Measurements from ENCODE around the gene TRPV4. TPM values are rescaled to one million over a fixed set of nuclear protein-coding genes. Genes with fewer than 3 reads are reported as not detected.

TRPV4 gene
- total RNA-seq, 5 donors from 2014 or later (not counting 1 experiment from before 2014, with no cell fraction given) = not detected

- ChIA-PET CTCF (no interaction called here), POLR2A (no interaction called here)
- Histone ChIP-seq H3K27me3 (replicated peaks in 1 of 2; ENCODE audit: control insufficient read depth in 2 of 2, extremely low read depth in 1 of 2, insufficient read depth in 2 of 2, low read length in 1 of 2) (peaks cover 0 to 66% of the 10 kb centered on the region in 2 experiments), H3K36me3 (ENCODE audit: control insufficient read depth in 2 of 2, extremely low read depth in 1 of 2, insufficient read depth in 1 of 2, low read length in 1 of 2) (no peaks in the 10 kb centered on the region), H3K27ac (ENCODE audit: low read length) (no peak overlapping the region), H3K9me3 (no peaks in the 10 kb centered on the region), H3K4me3 (ENCODE audit: control insufficient read depth in 1 of 2, extremely low read depth in 1 of 2, low read length in 1 of 2) (no peak overlapping the region), H3K4me1 (ENCODE audit: control insufficient read depth in 1 of 2, extremely low read depth in 1 of 2, insufficient read depth in 2 of 2, low read length in 2 of 2) (no peaks in the 10 kb centered on the region)
- Mint-ChIP-seq H3K4me1 (no peaks in the 10 kb centered on the region), H3K4me3 (no peak overlapping the region), H3K27me3 (peaks cover 22 to 35% of the 10 kb centered on the region in 2 donors), H3K9me3 (no peaks in the 10 kb centered on the region), H3K36me3 (no peaks in the 10 kb centered on the region), H3K27ac (no peak overlapping the region)
- ATAC-seq (replicated peaks in 1 of 4) (no peak), DNase-seq (no peak)
- 42% methylated on average over 6 of the region's 12 CpGs for WGBS (ENCODE audit: insufficient coverage)
Measured at GRCh38 chr12:109735051-109735521, 98.1 kb downstream of the TRPV4 start.

- Mint-ChIP-seq H3K36me3 (no peaks in the 10 kb centered on the region), H3K27me3 (peaks cover 22 to 35% of the 10 kb centered on the region in 2 donors), H3K27ac (no peak overlapping the region), H3K4me1 (no peaks in the 10 kb centered on the region), H3K9me3 (no peaks in the 10 kb centered on the region), H3K4me3 (no peak overlapping the region)
- H3K27me3 ChIP-seq (replicated peaks in 1 of 2; ENCODE audit: control insufficient read depth in 2 of 2, extremely low read depth in 1 of 2, insufficient read depth in 2 of 2, low read length in 1 of 2) = peaks cover 0 to 61% of the 10 kb centered on the region in 2 experiments
- no peaks in the 10 kb centered on the region for H3K4me1 ChIP-seq (ENCODE audit: control insufficient read depth in 1 of 2, extremely low read depth in 1 of 2, insufficient read depth in 2 of 2, low read length in 2 of 2)
- WGBS (ENCODE audit: insufficient coverage) = 25% methylated on average over 8 of the region's 22 CpGs
- H3K9me3 ChIP-seq = no peaks in the 10 kb centered on the region
- ChIA-PET CTCF (interaction anchor here in 1 of 2 donors (0.6 kb wide), 1 partner anchor 20 kb away, joined by 5 read pairs; no protein-coding TSS in a partner anchor), POLR2A (no interaction called here)
- H3K36me3 ChIP-seq (ENCODE audit: control insufficient read depth in 2 of 2, extremely low read depth in 1 of 2, insufficient read depth in 1 of 2, low read length in 1 of 2) = no peaks in the 10 kb centered on the region
- DNase-seq = no peak
- no peak for ATAC-seq (replicated peaks in 1 of 4)
- H3K27ac ChIP-seq (ENCODE audit: low read length) = no peak overlapping the region
- H3K4me3 ChIP-seq (ENCODE audit: control insufficient read depth in 1 of 2, extremely low read depth in 1 of 2, low read length in 1 of 2) = no peak overlapping the region
Measured at GRCh38 chr12:109734219-109735000, 98.8 kb downstream of the TRPV4 start.

Other genes with a start within 250 kb of the TRPV4 start
- gene FAM222A, start 119.6 kb downstream of the TRPV4 start, total RNA-seq = 1 to 10 TPM in 4 of 5 donors, under 1 TPM in 1; 0.95 to 4.2 (median 1.6) TPM
- 10 to 100 TPM; 22.0 to 29.5 (median 23.8) TPM for gene GLTP, start 47.1 kb upstream of the TRPV4 start, total RNA-seq
- gene TCHP, start 66.9 kb upstream of the TRPV4 start, total RNA-seq = 10 to 100 TPM; 25.9 to 41.5 (median 37.3) TPM
- gene GIT2, start 163.0 kb upstream of the TRPV4 start, total RNA-seq = 100 to 1,000 TPM in 4 of 5 donors, 10 to 100 TPM in 1; 96.7 to 132 (median 108) TPM
- 10 to 100 TPM; 63.8 to 87.0 (median 76.8) TPM for gene ANKRD13A, start 166.0 kb upstream of the TRPV4 start, total RNA-seq
- gene C12orf76, start 215.1 kb upstream of the TRPV4 start, total RNA-seq = 10 to 100 TPM; 13.6 to 31.0 (median 28.5) TPM